ENCODE results near the gene ATXN3L.

The ATXN3L gene

DNA sequence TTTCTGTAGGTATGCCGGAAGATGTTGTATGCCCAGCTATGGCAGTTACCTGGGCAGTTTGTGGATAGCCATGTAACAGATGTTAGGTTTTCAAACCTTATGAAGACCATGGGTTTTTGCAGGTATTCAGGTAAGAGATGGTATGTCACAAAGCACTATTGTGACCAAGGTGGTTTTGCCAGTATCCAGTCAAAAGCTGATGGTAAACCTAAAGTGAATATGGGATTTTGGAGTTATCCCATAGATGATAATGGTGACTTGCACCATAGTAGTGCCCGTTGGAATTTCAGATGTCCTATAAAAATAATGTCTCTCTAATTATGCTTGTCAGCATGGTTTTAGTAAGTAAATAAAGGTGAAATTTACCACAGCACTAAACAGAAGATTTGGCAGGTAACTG lies at the start of gene ATXN3L:
Gene ATXN3L, minus strand, starts transcription at position 101 of the 400 bp plus-strand sequence. CDS start 119 bp downstream, outside the sequence.
- DNase-seq = no peak

DNA sequence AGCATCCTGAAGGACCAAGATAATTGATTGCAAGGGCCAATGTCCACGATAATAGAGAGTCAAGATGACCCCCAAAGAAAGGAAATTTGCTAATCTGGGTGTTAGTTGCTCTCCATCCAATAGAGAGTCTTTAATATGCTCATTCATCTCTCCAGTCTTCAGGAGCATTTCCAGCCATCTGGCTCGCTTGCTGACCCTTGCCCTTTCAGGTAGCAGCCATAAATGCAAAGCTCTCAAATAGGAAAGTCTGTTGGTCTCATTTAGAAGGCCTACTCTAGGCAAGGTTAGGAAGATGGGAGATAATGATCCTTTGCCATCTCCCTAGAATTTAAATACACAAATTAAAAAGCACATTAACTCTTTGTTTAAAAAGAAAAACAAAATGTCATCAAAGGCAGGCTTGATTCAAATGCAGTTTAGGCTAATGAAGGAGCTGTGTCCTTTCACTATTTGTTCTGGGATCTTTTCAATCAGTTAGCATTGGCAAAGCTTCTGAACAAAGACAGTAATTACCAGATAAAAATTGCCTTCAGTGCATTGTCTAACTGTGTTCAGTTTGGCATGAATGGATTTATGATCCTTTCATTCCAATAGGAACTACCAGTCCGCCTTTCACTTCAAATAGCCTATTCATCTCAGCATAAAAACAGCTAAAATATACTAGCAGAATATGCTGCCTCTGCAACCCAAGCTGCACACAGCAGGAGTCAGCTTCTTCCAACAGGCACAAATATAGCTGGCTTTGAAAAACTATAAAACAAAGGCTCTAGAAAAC lies 49.6 kb upstream of the ATXN3L start:
- DNase-seq = no peak

DNA sequence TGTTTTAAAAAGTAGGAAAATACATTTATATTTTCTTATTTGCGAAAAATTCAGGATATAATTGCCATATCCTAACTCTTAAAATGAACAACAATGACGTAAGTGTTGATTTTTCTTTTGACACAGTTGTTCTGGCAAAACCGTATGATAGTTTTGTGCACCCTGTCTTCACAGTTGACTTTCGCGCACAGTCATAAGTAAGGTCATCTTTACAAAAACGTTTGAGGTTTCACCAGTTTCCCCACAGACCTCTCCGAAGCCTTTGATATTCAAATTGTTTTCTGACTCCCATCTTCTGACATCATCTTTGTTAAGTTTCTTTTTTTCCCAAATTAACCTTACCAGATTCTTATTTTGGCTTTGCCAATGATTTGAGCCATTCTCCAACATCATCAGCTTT lies 48.1 kb upstream of the ATXN3L start:
- DNase-seq = no peak

DNA sequence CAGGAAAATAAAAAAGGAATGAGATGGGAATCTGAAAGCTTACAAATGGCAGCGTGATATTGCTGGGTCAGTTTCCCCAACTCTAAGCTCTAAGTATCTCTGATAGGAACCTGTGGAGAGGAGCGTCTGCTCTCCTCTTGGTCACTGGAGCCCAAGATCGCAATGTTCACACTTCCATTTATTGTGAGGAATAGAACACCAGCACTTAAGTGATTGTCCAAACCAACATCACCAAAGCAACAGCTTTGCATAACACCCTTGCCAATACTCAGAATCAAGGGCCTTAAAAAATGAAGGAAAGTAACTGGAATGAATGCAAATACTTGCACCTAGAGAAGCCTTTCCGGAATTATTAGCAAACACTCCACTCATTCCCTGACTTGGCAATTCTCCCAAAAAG lies 46.8 kb upstream of the ATXN3L start:
- no peak for DNase-seq

DNA sequence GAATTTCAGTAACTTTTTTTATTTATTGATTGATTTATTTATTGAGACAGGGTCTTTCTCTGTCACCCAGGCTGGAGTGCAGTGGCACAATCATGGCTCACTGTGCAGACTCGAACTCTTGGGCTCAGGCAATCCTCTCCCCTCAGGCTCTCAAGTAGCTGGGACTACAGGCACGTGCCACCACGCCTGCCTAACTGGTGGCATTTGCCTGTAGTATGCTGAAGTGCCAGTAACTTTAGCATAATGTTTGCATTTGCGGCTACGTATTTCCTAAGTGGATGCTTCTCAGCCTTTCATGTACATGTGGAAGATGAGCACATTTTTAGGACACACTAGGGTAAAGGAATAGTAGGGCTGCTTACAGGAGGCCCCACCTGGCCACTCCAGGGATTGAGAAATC lies 45.3 kb upstream of the ATXN3L start:
- no peak for DNase-seq

DNA sequence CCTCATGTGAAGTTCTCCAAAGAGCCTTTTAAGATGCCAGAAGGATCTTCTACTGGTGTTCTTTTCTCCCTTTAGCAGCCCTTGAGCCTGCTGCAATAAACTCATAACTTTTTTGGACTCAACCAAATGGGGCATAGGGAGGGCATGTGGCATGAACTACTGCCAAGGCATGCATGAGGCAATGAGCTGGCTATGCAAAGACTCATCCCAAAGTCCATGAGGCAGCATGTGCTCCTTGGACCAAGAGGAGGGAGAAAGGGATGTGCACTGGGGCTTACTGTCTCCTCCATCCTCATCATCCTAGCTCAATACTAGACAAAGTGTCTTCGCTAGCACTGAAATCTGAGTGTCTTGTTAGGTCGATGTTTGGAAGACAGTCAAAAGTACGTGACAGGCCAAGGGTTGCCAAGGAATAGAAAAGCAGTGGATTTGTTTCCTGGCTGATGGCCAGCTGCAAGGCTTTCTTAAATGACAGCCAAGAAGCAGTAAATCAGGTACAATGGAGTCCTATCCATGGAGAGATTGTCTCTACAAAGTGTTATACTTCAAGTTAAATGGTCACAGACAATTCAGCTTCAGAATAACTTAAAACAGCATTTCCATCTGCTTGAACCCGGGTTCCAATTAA lies 44.5 kb upstream of the ATXN3L start:
- no peak for DNase-seq

DNA sequence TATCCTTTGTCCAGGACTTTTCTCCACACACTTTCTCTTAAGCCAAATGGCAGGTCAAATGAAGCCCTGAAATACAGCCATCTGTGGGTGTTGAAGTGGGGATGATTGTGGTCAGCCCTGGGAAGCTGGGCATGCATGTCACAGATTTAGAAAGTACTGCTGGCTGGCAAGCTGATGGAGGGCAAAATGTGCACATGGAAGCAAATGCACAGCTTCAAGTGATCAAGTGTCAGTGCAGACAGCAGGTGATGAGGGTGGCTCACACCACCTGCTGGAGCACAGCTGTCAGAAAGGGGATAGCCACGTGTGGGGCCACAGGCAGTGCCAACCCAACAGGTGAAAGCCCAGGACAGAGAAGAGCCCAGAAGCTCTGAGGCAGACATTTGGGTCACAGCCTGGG lies 40.3 kb upstream of the ATXN3L start:
- DNase-seq = no peak

DNA sequence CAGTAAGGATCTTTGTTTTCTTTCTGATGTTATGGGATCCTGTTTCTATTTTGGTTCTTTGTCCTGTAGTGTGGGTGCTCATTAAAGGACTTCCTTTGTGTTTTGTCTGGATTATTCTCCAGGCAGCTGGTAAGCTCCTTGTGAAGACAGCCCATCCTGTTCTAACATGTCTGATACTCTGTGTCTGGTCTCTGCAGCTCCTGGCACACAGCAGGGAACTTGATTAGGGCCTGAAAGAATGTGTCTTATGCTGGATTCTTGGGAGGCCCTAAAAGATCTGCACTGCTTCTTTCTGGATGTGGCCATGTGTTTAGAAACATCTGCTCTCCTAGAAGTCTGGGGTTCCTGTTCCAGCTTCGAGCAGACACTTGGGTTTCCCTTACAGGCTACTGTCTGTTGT lies 38.1 kb upstream of the ATXN3L start:
- no peak for DNase-seq

DNA sequence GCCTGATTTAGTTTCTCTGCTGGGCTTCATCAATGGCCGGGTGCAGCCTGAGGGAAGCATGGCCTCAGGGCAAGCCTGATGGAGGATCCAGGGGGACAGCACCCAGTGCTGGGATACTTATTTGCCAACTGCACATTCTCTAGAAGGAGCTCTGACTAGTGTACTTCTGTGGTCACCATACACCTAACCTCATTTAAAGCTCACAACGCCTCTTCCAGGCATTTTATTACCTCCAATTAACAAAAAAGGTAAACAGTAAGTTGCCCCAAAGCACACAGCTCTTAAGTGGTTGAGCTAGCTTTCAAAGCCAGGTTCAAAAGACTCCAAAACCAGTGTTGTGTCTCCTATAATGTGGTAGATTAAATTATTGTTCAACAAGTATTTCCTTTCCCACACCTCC lies 26.8 kb upstream of the ATXN3L start:
- DNase-seq = no peak

DNA sequence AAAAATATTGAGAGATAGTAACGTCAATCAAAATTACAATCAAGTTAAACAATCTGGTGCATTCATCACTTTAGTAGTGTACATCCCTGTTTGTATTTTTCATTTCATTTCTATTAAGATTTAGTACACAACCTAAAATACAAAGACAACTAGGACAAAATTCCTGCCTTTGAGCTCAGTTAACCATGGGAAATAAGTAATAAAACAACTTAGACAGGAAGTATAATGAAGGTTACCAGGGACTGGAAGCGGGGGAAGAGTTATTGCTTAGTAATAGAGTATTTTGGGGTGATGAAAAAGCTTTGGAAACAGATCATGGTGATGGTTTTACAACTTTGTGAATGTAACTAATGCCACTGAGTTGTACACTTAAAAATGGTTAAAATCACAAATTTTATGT lies 25.6 kb upstream of the ATXN3L start:
- no peak for DNase-seq

DNA sequence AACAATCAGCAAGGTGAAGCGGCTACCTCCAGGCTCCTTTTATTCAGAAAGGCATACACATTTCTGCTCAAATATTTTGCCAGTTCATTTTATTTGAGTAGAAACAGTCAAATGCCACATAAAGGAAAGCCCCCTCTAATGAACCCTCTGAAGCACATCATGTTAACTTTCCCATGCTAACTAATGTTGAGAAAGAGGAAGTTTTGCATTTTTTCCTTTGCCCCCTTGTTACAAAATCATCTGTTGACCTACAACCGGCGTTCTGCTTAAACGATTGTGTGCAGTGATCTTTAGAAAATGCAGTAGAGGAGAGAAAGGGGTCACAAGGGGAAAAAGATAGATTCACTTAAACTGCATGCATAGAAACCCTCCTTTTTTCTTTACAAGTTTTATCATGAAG lies 25.2 kb upstream of the ATXN3L start:
- no peak for DNase-seq

DNA sequence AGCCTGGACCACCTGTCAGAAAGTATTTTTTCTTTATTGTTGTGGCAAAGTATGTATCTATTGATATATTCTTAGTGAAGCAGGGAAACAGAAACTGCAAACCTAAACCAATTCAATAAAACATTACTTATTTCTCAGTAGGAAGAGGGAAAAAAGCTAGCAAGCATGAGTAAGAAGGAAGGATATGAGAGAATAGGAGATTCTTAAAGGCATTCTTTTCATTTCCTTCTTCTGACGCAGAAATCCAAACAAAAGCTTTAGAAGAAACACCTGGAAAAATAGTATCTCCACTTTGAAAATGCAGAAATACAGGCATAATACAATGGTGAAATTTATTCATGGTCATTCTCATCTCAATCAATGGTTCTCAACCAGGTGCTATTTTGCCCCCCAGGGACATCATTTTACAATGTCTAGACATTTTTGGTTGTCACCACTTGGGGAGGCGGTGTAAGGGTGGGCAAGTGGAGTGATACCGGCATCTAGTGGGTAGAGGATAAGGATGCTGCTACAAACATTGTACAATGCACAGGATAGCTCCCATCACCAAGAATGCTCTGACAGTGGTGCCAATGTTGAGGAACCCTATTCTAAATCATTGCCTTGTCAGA lies 21.7 kb upstream of the ATXN3L start:
- no peak for DNase-seq

DNA sequence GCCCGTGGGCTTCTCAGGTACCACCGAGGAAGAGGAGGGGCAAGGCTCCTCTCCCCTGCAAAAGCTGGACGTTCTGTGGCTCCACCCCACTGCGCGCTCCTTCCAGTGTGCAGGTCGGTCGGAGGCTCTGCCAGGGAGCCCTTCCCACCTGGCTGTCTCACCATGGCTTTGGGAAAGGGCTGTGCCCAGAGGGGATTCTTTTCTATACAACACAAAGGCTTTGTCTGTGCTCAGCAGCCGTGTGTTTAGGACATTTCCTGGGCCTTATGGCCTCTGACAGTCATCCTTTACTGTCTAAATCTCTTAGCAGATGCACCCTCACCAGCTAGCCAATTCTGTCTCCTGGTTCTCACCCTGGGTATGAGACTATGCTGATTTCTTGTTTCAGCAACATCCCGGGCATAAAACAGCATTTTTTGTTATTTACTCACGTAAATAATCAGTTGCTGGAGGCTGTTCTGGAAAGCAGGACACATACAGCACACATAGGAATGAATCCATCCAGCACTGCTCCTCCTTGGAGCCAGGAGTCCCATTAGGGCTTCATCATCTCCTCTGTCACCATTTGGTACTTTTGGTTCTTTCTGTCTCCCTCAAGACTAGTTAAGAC lies 20.4 kb upstream of the ATXN3L start:
- DNase-seq = no peak

DNA sequence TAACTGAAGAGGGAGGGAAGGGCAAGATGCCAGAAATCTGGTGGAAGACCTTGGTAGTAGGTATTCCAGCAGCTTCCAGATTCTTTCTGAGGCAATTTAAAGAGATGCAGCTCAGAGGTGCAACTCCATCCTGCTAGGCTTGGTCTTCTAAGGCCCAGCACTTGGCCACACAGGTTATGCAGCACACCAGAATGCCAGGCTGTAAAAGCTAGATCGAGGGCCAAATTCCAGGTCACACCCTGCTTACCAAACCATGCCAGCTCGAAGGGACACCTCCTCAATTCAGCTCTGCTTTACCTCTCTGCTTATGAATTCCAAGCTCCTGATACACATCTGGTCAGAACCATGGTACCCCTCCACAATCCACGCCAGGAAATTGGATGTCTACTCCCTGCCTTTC lies 19.8 kb upstream of the ATXN3L start:
- no peak for DNase-seq

DNA sequence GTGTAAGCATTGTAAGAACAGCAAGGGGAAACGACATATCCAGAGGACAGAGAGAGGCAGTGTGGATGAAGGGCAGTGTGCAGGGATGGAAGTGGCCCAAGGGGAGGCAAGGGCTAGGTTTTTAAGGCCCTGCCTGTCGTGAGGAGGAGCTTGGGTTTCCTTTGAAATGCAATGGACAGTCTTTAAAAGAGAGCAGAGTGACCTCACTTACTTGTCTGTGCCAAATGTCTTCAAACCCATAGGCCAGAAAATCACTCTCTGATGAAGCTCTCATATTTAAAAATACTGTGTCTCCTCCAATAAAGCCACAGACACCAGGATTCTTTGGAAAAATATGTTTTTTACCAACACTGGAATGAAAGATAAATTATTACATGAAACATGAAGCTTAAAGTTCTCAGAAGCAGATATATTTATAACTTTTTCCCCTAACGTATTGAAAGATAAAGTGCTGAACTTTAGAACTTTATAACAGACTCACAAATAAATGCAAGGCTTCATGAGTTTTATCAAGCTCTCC lies 19.2 kb upstream of the ATXN3L start:
- no peak for DNase-seq

DNA sequence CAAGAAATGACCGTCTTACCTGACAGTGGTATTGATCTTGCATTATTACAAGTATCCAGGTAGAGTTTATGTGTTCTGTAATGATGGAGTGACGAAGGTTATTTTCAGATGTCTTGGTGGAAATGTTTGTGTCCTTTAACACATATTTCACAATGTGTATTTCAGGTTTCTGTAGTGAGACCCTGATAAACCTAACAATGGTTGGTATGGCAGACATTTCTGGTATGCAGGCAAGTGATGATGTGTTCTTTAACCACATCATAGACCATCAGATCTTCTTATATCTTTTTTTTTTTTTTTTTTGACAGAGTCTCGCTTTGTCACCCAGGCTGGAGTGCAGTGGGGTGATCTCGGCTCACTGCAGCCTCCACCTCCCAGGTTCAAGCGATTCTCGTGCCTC lies 14.6 kb upstream of the ATXN3L start:
- DNase-seq = peak; percentile 31

DNA sequence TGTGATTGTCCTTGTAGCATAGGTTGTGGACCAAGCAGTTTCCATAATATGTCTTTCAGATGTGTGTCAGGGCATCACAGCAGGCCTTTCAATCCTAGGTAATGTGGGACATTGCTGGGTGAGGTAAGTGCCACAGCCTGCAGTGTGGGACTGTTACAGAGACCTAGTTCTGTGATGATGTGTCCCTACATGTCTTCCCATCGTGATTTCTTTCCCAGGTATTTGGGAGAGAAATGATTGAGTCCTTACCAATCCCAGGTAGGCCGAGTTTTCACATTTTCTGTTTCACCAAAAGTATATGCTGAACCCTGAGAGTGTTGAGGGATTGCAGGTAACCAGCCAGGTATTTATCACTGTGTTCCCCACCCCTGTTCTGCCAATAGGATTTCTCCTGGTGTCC lies 10.6 kb upstream of the ATXN3L start:
- DNase-seq = no peak

DNA sequence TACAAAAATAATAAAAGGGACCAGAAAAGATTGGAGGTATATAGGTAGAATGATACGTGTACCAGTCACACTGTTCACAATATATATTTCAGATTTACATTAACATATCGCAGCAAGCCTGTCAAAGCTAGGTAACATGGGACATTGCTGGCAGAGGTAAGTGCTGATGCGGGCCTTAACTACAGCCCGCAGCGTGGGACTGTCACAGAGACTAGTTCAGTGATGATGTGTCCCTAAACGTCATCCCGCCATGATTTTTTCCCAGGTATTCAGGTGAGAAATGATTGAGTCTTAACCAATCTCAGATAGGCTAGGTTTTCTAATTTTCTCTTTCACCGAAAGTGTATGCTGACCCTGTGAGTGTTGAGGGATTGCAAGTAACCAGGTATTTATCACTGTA lies 7.8 kb upstream of the ATXN3L start:
- no peak for DNase-seq

DNA sequence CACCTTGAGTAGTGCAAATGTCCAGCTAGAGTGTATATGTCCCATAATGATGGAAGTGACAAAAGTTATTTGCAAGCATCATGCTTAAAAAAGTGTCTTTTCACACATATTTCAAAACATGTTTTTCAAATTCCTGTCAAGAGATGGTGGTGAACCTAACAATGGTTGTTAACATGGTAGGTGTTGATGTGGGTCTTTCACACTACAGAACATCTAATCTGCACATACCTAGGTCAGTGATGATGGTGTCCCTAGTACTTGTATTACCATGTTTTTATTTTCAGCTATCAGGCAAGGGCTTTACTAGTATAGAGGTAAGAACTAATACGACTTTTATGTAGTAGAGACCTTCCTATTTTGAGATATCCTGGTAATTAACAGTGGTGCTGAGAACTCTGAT lies 3.4 kb upstream of the ATXN3L start:
- DNase-seq = no peak

DNA sequence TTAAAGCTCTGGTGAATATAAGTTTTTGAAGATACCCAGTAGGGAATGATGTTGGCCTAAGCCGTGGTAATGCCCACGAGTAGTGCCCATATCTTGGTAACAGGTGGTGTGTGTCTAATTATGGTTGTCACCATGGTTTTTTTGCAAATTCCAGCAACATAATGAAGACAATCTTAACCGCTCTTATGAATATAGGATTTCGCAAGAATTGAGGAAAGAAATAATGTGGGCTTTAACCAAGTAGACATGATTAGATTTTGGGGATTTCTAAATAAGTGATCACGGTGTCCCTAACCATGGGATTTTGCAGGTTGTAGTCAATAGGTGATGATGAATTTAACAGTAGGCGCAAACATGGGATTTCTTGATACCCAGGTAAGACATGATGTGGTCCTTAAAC lies 2.5 kb downstream of the ATXN3L start:
- no peak for DNase-seq

DNA sequence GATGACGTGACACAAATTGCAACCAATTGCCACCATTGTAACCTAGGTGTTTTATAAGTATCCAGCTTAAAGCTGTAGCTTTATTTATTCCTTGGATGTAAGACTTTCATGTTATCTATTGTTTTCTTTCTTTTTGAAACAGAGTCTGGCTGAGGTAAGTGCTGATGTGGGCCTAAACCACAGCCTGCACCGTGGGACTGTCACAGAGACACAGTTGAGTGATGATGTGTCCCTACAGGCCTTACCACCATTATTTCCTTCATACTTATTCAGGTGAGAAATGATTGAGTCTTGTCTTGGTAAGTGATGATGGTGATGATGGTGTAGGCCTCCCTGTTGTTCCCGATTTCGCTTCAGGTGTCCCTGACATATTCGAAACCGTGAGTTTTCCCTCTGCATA lies 8.3 kb downstream of the ATXN3L start:
- DNase-seq = no peak

DNA sequence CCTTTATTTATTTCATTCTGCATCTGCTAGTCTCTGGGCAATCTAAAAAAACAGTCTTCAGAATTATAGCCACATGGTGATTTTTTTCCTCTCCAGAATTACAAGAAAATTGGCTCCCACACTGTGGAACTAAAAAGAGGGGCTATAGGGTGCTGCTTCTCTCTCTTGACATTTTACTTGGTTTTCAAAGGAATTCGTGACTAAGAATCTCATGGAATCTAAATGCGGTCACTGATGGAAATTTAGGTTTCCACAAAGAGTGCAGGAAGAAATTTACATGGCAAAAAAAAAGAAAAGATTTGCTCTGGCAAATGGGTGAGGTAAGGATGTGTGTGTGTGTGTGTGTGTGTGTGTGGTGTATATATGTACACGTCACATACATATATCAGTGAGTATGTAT lies 10.2 kb downstream of the ATXN3L start:
- DNase-seq = no peak

DNA sequence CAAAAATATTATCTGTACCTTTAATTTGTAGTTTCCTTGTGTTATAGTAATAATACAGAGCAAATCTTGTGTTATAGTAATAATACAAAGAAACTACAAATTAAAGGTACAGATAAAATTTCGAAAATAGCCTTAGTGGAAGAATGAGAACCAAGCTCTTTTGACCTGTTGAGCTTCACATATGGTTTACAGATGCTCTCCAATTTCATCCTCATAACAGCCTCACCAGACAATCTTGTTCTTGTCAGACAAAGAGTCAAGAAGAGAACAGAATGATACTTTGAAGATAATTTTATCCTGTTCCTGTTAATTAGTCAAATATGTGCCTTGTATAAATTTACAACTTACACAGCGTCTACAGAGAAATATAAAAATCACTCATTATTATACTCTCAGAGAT lies 12.8 kb downstream of the ATXN3L start:
- DNase-seq = no peak

DNA sequence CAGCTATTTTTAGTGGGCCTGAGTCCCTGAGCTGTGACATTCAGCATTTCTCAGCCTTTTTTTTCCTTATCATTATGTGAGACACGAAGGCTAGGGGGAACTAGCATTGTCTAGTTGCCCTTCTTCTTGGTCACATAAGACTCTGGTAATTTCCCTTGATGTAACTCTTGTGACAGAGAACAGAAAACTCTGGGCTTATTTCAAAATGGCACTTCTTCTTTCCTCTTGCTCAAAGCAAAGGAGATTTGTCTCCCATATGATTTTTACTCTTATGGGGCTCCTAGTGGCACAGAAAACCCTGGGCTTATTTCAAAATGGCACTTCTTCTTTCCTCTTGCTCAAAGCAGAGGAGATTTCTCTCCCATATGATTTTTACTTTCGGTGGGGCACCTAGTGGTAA lies 14.7 kb downstream of the ATXN3L start:
- no peak for DNase-seq

Data from NCI-H226 (cell line).